Body of pancreas (tissue), 4 donors: ENCODE data around the gene HES4.

Experiments
- CTCF ChIP-seq, 7 experiments: fragments of 450-650 bp in 4 of 7; fragments of 200-600 bp in 3 of 7; sonication (generic) in 3 of 7; IDR thresholded peaks; one replicate each; pipeline ENCODE4 v1.5.1; 2016 to 2019; ENCODE audit warnings: antibody characterized with exemption in 7 of 7
- POLR2A ChIP-seq, 3 donors: fragments of 450-650 bp; IDR thresholded peaks; one replicate each; pipeline ENCODE4 v1.6.1; 2016; ENCODE audit warnings: antibody characterized with exemption in 3 of 3, mild to moderate bottlenecking in 2 of 3

GRCh38 chr1:970242-970972 is 29.5 kb downstream of the HES4 start:
- TF ChIP-seq CTCF (IDR thresholded peaks at IDR 0.05) (no peak), POLR2A (IDR thresholded peaks at IDR 0.05) (no peak)
